Hepatic stellate cell (primary cell): Measurements from ENCODE around the gene ETV1.

Experiments used
- DNase-seq: peaks from one replicate; pipeline ENCODE4 v3.0.0; 2011; ENCODE audit warnings: low spot score

ETV1 gene

DNA sequence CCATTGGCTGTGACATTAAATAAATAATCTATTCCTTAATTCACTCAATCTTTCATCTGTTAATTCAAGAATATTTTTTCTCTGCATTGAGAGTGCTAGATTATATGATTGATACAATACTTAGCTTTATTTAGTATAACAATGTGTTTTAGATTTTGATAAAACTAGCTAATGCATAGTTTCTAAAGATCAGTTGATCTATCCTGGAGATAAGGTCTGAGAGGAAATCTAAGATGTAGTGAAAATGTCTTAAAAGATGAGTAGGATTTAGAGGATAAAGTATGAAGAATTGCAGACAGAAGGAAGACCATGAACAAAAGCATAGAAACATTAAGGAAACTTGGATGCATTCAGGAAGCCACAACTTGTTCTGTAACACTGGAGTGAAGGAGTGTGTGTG, 110.3 kb downstream of the ETV1 start:
- DNase-seq: no peak

DNA sequence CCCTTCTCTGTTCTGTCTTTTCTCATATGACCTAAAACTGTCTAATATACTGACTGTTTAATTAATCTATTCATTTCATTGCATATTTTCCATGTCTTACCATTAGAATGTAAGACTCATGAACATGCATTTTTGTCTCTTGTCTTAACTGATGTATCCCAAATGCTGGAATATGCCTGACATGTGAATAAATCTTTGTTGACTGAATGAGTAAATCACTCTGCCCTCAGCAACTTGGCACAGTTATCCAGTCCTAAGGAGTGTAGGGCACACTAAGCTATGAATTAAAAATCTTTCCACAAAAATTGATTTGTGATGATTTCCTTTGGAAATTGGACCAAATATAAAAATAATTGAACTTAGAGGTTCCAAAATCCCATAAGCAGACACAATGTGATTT, 111.3 kb downstream of the ETV1 start:
- no peak for DNase-seq

DNA sequence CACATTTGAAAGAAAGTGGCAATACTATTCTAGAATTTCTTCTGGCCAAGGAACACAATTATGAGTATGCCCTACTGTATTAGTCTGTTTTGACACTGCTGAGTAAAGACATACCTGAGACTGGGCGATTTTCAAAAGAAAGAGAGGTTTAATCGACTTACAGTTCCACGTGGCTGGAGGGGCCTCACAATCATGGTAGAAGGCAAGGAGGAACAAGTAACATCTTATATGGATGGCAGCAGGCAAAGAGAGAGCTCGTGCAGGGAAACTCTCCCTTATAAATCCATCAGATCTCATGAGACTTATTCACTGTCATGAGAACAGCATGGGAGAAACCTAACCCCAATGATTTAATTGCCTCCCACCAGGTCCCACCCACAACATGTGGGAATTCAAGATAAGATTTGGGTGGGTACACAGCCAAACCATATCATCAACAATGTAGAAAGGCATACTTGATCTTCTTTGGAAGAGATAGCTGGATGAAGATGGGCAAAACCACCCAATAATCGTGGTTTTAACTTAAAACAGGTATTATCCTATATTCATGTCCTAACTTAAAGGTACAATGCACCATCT, 113.9 kb downstream of the ETV1 start:
- no peak for DNase-seq

- DNase-seq: no peak
These were observed 114.7 kb downstream of the ETV1 start for GRCh38 chr7:13874783-13875182.

- DNase-seq: no peak
These were observed 116.8 kb downstream of the ETV1 start for GRCh38 chr7:13872709-13873108.

GRCh38 chr7:13871008-13871407, 118.5 kb downstream of the ETV1 start:
- no peak for DNase-seq

GRCh38 chr7:13860734-13861133, 128.7 kb downstream of the ETV1 start:
- DNase-seq: no peak

GRCh38 chr7:13856012-13856411, 133.5 kb downstream of the ETV1 start:
- DNase-seq: no peak

DNA sequence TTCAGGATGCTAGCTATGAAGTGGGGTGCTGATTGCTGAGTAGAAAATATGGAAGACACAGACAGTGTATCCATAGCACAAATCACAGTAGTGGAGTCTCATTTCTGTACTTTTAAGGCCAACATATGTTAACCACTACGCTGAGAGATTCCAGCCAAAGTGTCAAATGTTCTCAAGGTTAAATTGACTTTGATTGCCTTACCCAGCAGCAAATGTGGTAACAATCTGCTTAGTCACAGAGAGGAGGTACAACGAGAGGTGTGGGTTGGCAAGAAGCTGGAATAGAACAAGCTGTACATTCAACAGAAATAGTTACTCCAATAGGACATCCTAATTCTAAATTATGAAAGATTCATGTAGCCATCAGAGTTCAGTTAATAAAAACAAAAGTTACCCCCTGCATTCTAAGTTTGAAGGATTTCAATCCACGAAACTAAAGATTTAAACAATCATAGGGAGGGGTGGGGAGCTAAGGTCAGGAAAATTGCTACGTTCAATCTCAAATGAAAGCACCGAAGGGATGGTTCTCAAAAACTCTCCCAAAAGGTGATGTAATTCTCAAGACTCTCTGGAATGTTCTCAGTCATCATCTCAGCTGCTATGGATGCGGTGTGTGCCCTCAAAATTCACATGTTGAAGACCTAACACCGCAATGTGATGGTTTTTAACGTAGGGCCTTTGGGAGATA, 137.0 kb downstream of the ETV1 start:
- no peak for DNase-seq

DNA sequence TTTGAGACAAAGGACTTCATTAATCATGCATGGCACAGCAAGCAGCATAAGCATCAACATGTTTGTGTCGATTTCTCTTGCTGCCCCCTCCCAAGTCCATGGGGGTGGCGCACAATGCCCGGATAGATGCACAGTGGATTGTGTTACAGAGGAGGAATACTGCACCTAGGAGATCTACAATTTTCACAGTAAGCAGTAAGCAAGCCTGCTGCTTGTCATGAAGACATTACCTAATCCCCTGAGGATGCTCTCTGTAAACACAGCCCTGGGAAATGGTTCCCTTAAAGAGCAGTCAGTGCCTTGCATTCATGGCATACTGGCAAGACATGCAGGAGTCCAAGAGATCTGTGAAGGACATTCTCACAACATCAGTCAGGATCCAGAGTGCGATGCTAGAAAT, 137.7 kb downstream of the ETV1 start:
- peak; percentile 61 for DNase-seq

- peak; percentile 76 for DNase-seq
These were observed 139.2 kb downstream of the ETV1 start for GRCh38 chr7:13850185-13850752.

DNA sequence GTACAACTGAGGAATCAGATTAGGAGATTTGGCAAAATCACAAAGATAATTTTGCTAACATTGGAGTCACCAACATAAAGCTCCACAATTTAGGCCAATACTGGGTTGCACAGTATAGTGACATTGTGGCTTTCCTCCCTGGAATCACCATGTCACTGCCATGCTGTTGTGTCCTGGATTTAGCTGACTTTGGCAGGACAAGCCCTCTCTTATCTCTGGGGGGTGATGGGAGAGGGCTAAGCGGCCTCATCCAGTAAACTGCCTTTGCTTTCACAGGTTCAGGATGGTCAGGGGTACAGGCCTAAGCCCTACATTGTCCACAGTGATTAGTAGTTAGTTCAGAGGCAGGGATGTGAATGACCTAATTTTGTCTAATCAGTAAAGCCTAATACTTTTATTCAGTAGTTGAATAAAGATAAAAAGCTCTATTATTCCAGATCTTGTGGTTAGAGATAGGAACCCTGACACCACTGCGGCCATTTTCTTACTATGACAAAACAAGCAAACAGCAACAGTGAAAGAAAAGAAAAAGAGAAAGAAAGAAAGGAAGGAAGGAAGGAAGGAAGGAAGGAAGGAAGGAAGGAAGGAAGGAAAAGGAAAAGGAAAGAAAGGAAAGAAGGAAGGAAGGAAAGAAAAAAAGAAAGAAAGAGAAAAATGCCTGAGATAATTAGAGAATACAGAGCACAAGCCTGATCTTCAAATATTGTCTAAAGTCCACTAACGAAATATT, 140.1 kb downstream of the ETV1 start:
- DNase-seq: no peak

GRCh38 chr7:13848681-13849131, 140.8 kb downstream of the ETV1 start:
- no peak for DNase-seq

DNA sequence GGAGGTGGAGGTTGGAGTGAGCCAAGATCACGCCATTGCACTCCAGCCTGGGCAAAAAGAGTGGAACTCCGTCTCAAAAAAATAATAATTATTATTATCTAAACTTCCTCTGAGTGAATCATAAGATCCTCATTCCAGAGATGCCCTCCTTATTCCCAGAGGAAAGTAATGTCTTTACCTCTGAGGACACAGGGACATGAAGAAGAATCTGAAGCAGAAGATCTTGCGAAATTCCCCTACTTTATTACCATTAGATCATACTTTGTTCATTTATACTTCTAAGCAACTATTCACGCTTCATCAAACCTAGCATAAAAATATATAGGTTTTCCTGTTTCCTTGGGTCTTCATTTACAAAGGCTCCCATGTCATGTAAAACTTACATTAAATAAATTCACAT, 143.1 kb downstream of the ETV1 start:
- DNase-seq: no peak

DNA sequence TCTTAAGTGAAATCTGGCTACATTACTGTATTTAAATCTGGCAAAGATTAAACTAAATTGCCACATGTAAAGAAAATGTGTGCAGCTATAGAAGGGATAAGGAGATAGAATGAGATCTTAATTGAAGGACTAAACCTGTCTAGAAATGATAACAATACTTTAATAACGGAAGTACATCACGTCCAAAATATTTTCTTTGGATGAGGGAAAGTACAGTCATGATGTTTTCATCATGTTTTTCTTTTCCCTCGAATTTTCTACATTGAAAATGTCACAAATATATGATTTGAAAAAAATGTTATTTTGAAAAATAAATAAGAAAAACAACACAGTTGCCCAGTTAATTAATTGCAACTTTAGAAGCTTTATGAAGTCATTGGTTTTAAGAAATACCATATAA, 143.9 kb downstream of the ETV1 start:
- DNase-seq: no peak

GRCh38 chr7:13844954-13845353, 144.5 kb downstream of the ETV1 start:
- no peak for DNase-seq

- DNase-seq: no peak
These were observed 148.2 kb downstream of the ETV1 start for GRCh38 chr7:13841284-13841683.
